ENCODE measurements around the gene LMF2. TPM values are rescaled to one million over a fixed set of nuclear protein-coding genes. Genes with fewer than 3 reads are reported as not detected.

The LMF2 gene
- total and polyA plus RNA-seq, 2 of the 4 experiments (the other 2 are of a cell fraction) = 16.8 to 82.6 TPM

DNA sequence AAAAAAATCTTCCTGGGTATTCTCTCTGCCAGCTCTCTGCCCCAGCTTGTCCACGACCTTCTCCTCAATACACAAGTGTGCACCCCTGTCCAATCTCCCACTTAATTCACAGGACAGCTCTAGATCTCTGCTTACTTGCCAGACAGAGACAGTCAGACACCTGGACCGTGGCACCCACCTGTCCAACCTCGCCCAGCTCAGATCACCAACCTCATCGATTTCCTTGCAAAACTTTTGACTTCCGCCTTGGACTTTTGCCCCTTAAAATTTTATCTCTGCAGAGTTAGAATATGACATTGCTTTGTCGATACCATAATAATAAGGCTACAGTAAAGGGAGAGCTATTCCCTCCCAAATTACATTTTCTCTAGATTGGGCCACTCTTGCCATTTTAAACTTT is 10.4 kb downstream of the LMF2 start:
- Histone ChIP-seq H3K4ac (ENCODE audit: low read depth, low read length) (no peak overlapping the region), H4K5ac (ENCODE audit: low read depth, low read length) (no peak overlapping the region), H3K14ac (replicated peaks; ENCODE audit: low read depth, low read length) (no peak overlapping the region), H3K9me3 (ENCODE audit: control insufficient read depth, insufficient read depth, low read length) (no peaks in the 10 kb centered on the region), H3K23ac (ENCODE audit: low read depth, low read length) (no peak overlapping the region), H3K4me2 (ENCODE audit: low read depth, low read length) (no peak overlapping the region), H3K4me3 (ENCODE audit: insufficient read depth, low read depth, low read length) (no peak overlapping the region), H3K4me1 (ENCODE audit: control insufficient read depth, insufficient read depth, low read length) (no peaks in the 10 kb centered on the region), H4K8ac (ENCODE audit: low read depth in 2 of 2, low read length in 2 of 2) (no peak overlapping the region), H2AK5ac (ENCODE audit: low read depth, low read length) (no peak overlapping the region), H3K9me1 (ENCODE audit: insufficient read depth, low read length) (no peaks in the 10 kb centered on the region), H3K36me3 (ENCODE audit: control insufficient read depth, insufficient read depth, low read length) (peaks cover under 1% of the 10 kb centered on the region; the same call in 1 of the 2 replicates), H3K27me3 (ENCODE audit: control insufficient read depth, insufficient read depth, low read length) (peaks cover 4% of the 10 kb centered on the region), H2BK120ac (ENCODE audit: low read depth, low read length) (no peak overlapping the region), H3K9ac (ENCODE audit: low read depth, low read length) (no peak overlapping the region), H4K20me1 (ENCODE audit: insufficient read depth, low read length) (no peaks in the 10 kb centered on the region), H2BK20ac (ENCODE audit: low read depth, low read length) (no peak overlapping the region), H3K18ac (ENCODE audit: low read depth, low read length) (no peak overlapping the region), H2AFZ (replicated peaks; ENCODE audit: low read length, poor library complexity) (no peak overlapping the region), H2BK5ac (ENCODE audit: low read depth, low read length, poor library complexity, severe bottlenecking) (no peak overlapping the region), H4K91ac (ENCODE audit: insufficient read depth, low read depth, low read length) (no peak overlapping the region), H3K79me1 (ENCODE audit: low read depth in 1 of 2, low read length in 2 of 2) (no peaks in the 10 kb centered on the region), H3K56ac (ENCODE audit: extremely low read depth, insufficient read depth, low read length) (no peak overlapping the region), H2BK15ac (ENCODE audit: low read depth, low read length) (no peak overlapping the region), H2AK9ac (replicated peaks; ENCODE audit: low read depth, low read length, poor library complexity) (no peak overlapping the region), H3K27ac (ENCODE audit: insufficient read depth, low read length) (no peak overlapping the region)
- intact Hi-C loops (cut with micrococcal nuclease) (no loop called here), dilution Hi-C loops (cut with HindIII; ENCODE audit: low sequenced_read_pairs, unreplicated experiment) (no loop called here), in situ Hi-C loops (cut with MboI; ENCODE audit: low sequenced_read_pairs) (no loop called here)
- TF ChIP-seq RAD21 (IDR thresholded peaks at IDR 0.05; ENCODE audit: low read length) (no peak), NFE2L2 (IDR thresholded peaks at IDR 0.05; ENCODE audit: low read depth, low read length) (no peak)
- TF ChIP-seq, protein P1, sequence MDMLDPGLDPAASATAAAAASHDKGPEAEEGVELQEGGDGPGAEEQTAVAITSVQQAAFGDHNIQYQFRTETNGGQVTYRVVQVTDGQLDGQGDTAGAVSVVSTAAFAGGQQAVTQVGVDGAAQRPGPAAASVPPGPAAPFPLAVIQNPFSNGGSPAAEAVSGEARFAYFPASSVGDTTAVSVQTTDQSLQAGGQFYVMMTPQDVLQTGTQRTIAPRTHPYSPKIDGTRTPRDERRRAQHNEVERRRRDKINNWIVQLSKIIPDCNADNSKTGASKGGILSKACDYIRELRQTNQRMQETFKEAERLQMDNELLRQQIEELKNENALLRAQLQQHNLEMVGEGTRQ (IDR thresholded peaks at IDR 0.05; ENCODE audit: low read depth, low read length) = no peak
- CTCF ChIA-PET = no interaction called here
- no CpG with 5 or more reads among the region's 6 CpGs for WGBS, 2 experiments (ENCODE audit: extremely low coverage in 2 of 2, insufficient read length in 1 of 2)
- ATAC-seq (ENCODE audit: low read depth) = no peak
- POLR2A ChIA-PET (ENCODE audit: unreplicated experiment) = interaction anchor here (0.6 kb wide), 1 partner anchor 19 kb away, joined by 3 read pairs; no protein-coding TSS in a partner anchor
- DNase-seq = no peak
- BruUV-seq (replicated peaks) = no TSS peak

Data from IMR-90 (cell line).